H9 (cell line): Measurements from ENCODE around the gene MOB3C. TPM values are rescaled to one million over a fixed set of nuclear protein-coding genes. Genes with fewer than 3 reads are reported as not detected.

Experiments used
- DNase-seq: peaks from one replicate; pipeline ENCODE4 v3.0.0-alpha.2; 2017
- H2AFZ ChIP-seq: one replicate; pipeline ENCODE4 v1.6.1; 2013; ENCODE audit warnings: mild to moderate bottlenecking, low read length, control low read depth, moderate library complexity
- H2AK5ac ChIP-seq: 2 replicates; pipeline ENCODE4 v1.6.1; 2013; ENCODE audit warnings: low read length, control low read depth, mixed read lengths; ENCODE audit not compliant: insufficient read length
- H2BK120ac ChIP-seq: one replicate; pipeline ENCODE4 v1.6.1; 2013; ENCODE audit warnings: low read depth, mild to moderate bottlenecking, low read length, control low read depth, inconsistent platforms; ENCODE audit not compliant: poor library complexity, severe bottlenecking
- H2BK12ac ChIP-seq: 2 replicates; pipeline ENCODE4 v1.6.1; 2013; ENCODE audit warnings: low read length, control low read depth, mixed read lengths, low read depth; ENCODE audit not compliant: insufficient read length
- H2BK15ac ChIP-seq: 2 replicates; pipeline ENCODE4 v1.6.1; 2013; ENCODE audit warnings: low read depth, low read length, control low read depth
- H2BK20ac ChIP-seq: one replicate; pipeline ENCODE4 v1.6.1; 2013; ENCODE audit warnings: low read depth, mild to moderate bottlenecking, low read length, control low read depth, inconsistent platforms; ENCODE audit not compliant: poor library complexity, severe bottlenecking
- H2BK5ac ChIP-seq: 2 replicates; pipeline ENCODE4 v1.6.1; 2013; ENCODE audit warnings: low read length, control low read depth, mixed read lengths; ENCODE audit not compliant: insufficient read length
- H3K14ac ChIP-seq: 2 replicates; pipeline ENCODE4 v1.6.1; 2013; ENCODE audit warnings: low read length, control low read depth; ENCODE audit not compliant: insufficient read depth
- H3K18ac ChIP-seq: 2 replicates; pipeline ENCODE4 v1.6.1; 2013; ENCODE audit warnings: low read depth, mild to moderate bottlenecking, mixed read lengths, low read length, control low read depth; ENCODE audit not compliant: insufficient read length
- H3K23ac ChIP-seq: 2 replicates; pipeline ENCODE4 v1.6.1; 2013; ENCODE audit warnings: low read length, control low read depth, mixed read lengths, low read depth; ENCODE audit not compliant: insufficient read length
- H3K23me2 ChIP-seq: 2 replicates; pipeline ENCODE4 v1.6.1; 2013; ENCODE audit warnings: low read depth, mild to moderate bottlenecking, mixed read lengths, low read length, control low read depth; ENCODE audit not compliant: insufficient read length, poor library complexity, severe bottlenecking
- H3K27ac ChIP-seq: 2 replicates; pipeline ENCODE4 v1.5.1; 2013; ENCODE audit warnings: low read length, control low read depth, mixed read lengths, low read depth; ENCODE audit not compliant: insufficient read length
- H3K27me3 ChIP-seq: 2 replicates; pipeline ENCODE4 v1.6.1; 2013; ENCODE audit warnings: low read length, control low read depth, inconsistent platforms; ENCODE audit not compliant: insufficient read depth
- H3K4ac ChIP-seq: 2 replicates; pipeline ENCODE4 v1.6.1; 2013; ENCODE audit warnings: low read depth, mild to moderate bottlenecking, control low read depth, inconsistent platforms, low read length, moderate library complexity
- H3K4me1 ChIP-seq: 2 replicates; pipeline ENCODE4 v1.6.1; 2013; ENCODE audit warnings: low read length, control low read depth, inconsistent platforms; ENCODE audit not compliant: insufficient read depth
- H3K4me2 ChIP-seq: 2 replicates; pipeline ENCODE4 v1.6.1; 2013; ENCODE audit warnings: low read length, control low read depth, mixed read lengths; ENCODE audit not compliant: insufficient read length, insufficient read depth
- H3K56ac ChIP-seq: 2 replicates; pipeline ENCODE4 v1.6.1; 2013; ENCODE audit warnings: low read depth, mild to moderate bottlenecking, mixed read lengths, low read length, control low read depth; ENCODE audit not compliant: insufficient read length
- H3K79me1 ChIP-seq: 2 replicates; pipeline ENCODE4 v1.6.1; 2013; ENCODE audit warnings: low read depth, mild to moderate bottlenecking, moderate library complexity, low read length, control low read depth, inconsistent platforms; ENCODE audit not compliant: insufficient read depth, poor library complexity, severe bottlenecking
- H3K79me2 ChIP-seq: 2 replicates; pipeline ENCODE4 v1.6.1; 2013; ENCODE audit warnings: low read length, control low read depth, inconsistent platforms; ENCODE audit not compliant: insufficient read depth
- H3K9ac ChIP-seq: 2 replicates; pipeline ENCODE4 v1.6.1; 2013; ENCODE audit warnings: low read length, control low read depth, mixed read lengths; ENCODE audit not compliant: insufficient read length; ENCODE audit errors: extremely low read depth
- H3K9me3 ChIP-seq: one replicate; pipeline ENCODE4 v1.6.1; 2013; ENCODE audit warnings: low read depth, low read length, inconsistent platforms; ENCODE audit not compliant: control insufficient read depth
- H3T11ph ChIP-seq: one replicate; pipeline ENCODE4 v1.6.1; 2013; ENCODE audit warnings: mild to moderate bottlenecking, low read length, control low read depth, inconsistent platforms
- H4K20me1 ChIP-seq: one replicate; pipeline ENCODE4 v1.6.1; 2013; ENCODE audit not compliant: control insufficient read depth, insufficient read length, insufficient read depth
- H4K5ac ChIP-seq: 2 replicates; pipeline ENCODE4 v1.6.1; 2013; ENCODE audit warnings: low read depth, mild to moderate bottlenecking, mixed read lengths, low read length, control low read depth; ENCODE audit not compliant: insufficient read length
- H4K8ac ChIP-seq: replicated peaks from 2 replicates; pipeline ENCODE4 v1.6.1; 2013; ENCODE audit warnings: low read length, control low read depth, mixed read lengths, low read depth; ENCODE audit not compliant: insufficient read length
- H4K91ac ChIP-seq: 2 replicates; pipeline ENCODE4 v1.6.1; 2013; ENCODE audit warnings: low read depth, mild to moderate bottlenecking, moderate library complexity, mixed read lengths, low read length, control low read depth; ENCODE audit not compliant: insufficient read length
- H3K27ac Mint-ChIP-seq, 3 experiments: 2 replicates in 2 of 3; 3 replicates in 1 of 3; pipeline ENCODE4 v1.8.0; 2020 to 2021; ENCODE audit warnings: mixed read lengths in 3 of 3, mild to moderate bottlenecking in 1 of 3, moderate library complexity in 1 of 3
- H3K27me3 Mint-ChIP-seq: 2 replicates; pipeline ENCODE4 v1.8.0; 2021; ENCODE audit warnings: low read depth, mild to moderate bottlenecking, moderate library complexity, mixed read lengths
- H3K36me3 Mint-ChIP-seq, 3 experiments: 2 replicates in 2 of 3; 3 replicates in 1 of 3; pipeline ENCODE4 v1.8.0; 2020 to 2021; ENCODE audit warnings: low read depth in 3 of 3, mixed read lengths in 3 of 3; ENCODE audit not compliant: insufficient read depth in 1 of 3
- H3K4me1 Mint-ChIP-seq, 2 experiments: 2 replicates each; pipeline ENCODE4 v1.8.0; 2020; ENCODE audit warnings: mixed read lengths in 2 of 2
- H3K4me3 Mint-ChIP-seq, 2 experiments: 2 replicates in 1 of 2; 3 replicates in 1 of 2; pipeline ENCODE4 v1.8.0; 2020 to 2021; ENCODE audit warnings: mild to moderate bottlenecking in 2 of 2, mixed read lengths in 2 of 2, moderate library complexity in 1 of 2
- H3K9me3 Mint-ChIP-seq, 2 experiments: 2 replicates in 1 of 2; 3 replicates in 1 of 2; pipeline ENCODE4 v1.8.0; 2020; ENCODE audit warnings: mild to moderate bottlenecking in 2 of 2, mixed read lengths in 2 of 2, moderate library complexity in 1 of 2
- CTCF ChIP-seq: fragments of 200-600 bp; sonication (generic); conservative IDR thresholded peaks from 3 replicates; pipeline ENCODE4 v1.8.0; 2021; ENCODE audit warnings: antibody characterized with exemption, mild to moderate bottlenecking
- WGBS: extraction: QIAGEN DNeasy Blood & Tissue Kit; methylation state at CpG from one replicate; pipeline ENCODE4 v1.1.7; 2013; ENCODE audit warnings: missing lambda C conversion rate, low lambda C conversion rate, mixed read lengths; ENCODE audit not compliant: insufficient read length; ENCODE audit errors: extremely low coverage; 5-methylcytosine and 5-hydroxymethylcytosine counted together
- total RNA-seq: library from RNA; stranded (reverse); gene quantifications from 2 replicates; pipeline ENCODE4 v1.2.1, GENCODE V29; 2021

Gene MOB3C
- total RNA-seq, 1 experiment from 2014 or later = 3.2 TPM

GRCh38 chr1:46606255-46606965 lies 10.2 kb downstream of the MOB3C start:
- no CpG with 5 or more reads among the region's 2 CpGs for WGBS
- peaks cover 25 to 30% of the 10 kb centered on the region in 2 experiments for H3K4me1 Mint-ChIP-seq
- DNase-seq = no peak

More at GRCh38 chr1:46606255-46606965, 10.2 kb downstream of the MOB3C start:
- Histone ChIP-seq H3K23ac (no peak overlapping the region), H2BK20ac (no peak overlapping the region), H3K79me1 (peaks cover 2% of the 10 kb centered on the region), H3K9ac (no peak overlapping the region), H3K18ac (no peak overlapping the region), H3K4me1 (peaks cover 3% of the 10 kb centered on the region; the same call in 1 of the 2 replicates), H2BK12ac (no peak overlapping the region), H3K27ac (no peak overlapping the region), H2BK120ac (no peak overlapping the region), H3K14ac (no peak overlapping the region), H4K5ac (no peak overlapping the region), H2AK5ac (no peak overlapping the region), H3K56ac (no peak overlapping the region), H3K23me2 (no peaks in the 10 kb centered on the region), H3T11ph (no peak overlapping the region), H2BK15ac (no peak overlapping the region), H3K27me3 (no peaks in the 10 kb centered on the region), H3K79me2 (no peaks in the 10 kb centered on the region), H2AFZ (no peak overlapping the region), H4K91ac (no peak overlapping the region), H2BK5ac (no peak overlapping the region), H3K4ac (no peak overlapping the region), H3K9me3 (no peaks in the 10 kb centered on the region), H4K8ac (no peak overlapping the region), H4K20me1 (no peaks in the 10 kb centered on the region), H3K4me2 (no peak overlapping the region)
- Mint-ChIP-seq H3K27me3 (peaks cover 3% of the 10 kb centered on the region), H3K36me3 (peaks cover 0 to 10% (median 2%) of the 10 kb centered on the region in 3 experiments; a peak in 3 of 7 replicates), H3K9me3 (no peaks in the 10 kb centered on the region), H3K4me3 (no peak overlapping the region), H3K27ac (0 out of 7 replicates have a peak overlapping the region, but pooled peaks of 1 of the 3 experiments have one; percentile 44)
- TF ChIP-seq CTCF = no peak
